Liver (tissue), 9 donors: ENCODE data around the gene ARMH3. TPM values are rescaled to one million over a fixed set of nuclear protein-coding genes. Genes with fewer than 3 reads are reported as not detected.
A peak's percentile ranks its signal among the peaks of the same experiment; 100 is the strongest.

Experiments used
- DNase-seq: peaks from one replicate; pipeline ENCODE4 v3.0.0-alpha.2; 2017; ENCODE audit warnings: low spot score
- H3K27ac ChIP-seq, 2 donors: one replicate each; pipeline ENCODE4 v1.7.0; 2013; ENCODE audit warnings: inconsistent platforms in 2 of 2, low read length in 2 of 2, control low read depth in 1 of 2, low read depth in 1 of 2, mild to moderate bottlenecking in 1 of 2
- H3K27me3 ChIP-seq, 4 donors: one replicate each; pipeline versions ENCODE4 v1.6.1 to v1.7.0; 2013; ENCODE audit warnings: low read length in 3 of 4, inconsistent platforms in 1 of 4, mild to moderate bottlenecking in 1 of 4, moderate library complexity in 1 of 4; ENCODE audit not compliant: control insufficient read depth in 4 of 4, insufficient read depth in 4 of 4
- H3K36me3 ChIP-seq, 4 donors: one replicate each; pipeline versions ENCODE4 v1.6.1 to v1.7.0; 2013; ENCODE audit warnings: low read length in 3 of 4, mild to moderate bottlenecking in 3 of 4, low read depth in 1 of 4, moderate library complexity in 1 of 4; ENCODE audit not compliant: control insufficient read depth in 4 of 4, insufficient read depth in 3 of 4
- H3K4me1 ChIP-seq, 4 donors: one replicate each; pipeline versions ENCODE4 v1.6.1 to v1.7.0; 2013; ENCODE audit warnings: low read length in 3 of 4, mild to moderate bottlenecking in 3 of 4, moderate library complexity in 1 of 4; ENCODE audit not compliant: control insufficient read depth in 4 of 4, insufficient read depth in 4 of 4
- H3K4me3 ChIP-seq, 3 donors: one replicate each; pipeline versions ENCODE4 v1.6.1 to v1.7.0; 2013; ENCODE audit warnings: low read length in 3 of 3, control low read depth in 1 of 3, low read depth in 1 of 3, mild to moderate bottlenecking in 1 of 3
- H3K9ac ChIP-seq, 2 donors: one replicate each; pipeline ENCODE4 v1.7.0; 2013; ENCODE audit warnings: low read length in 2 of 2, mild to moderate bottlenecking in 2 of 2, moderate library complexity in 2 of 2, control low read depth in 1 of 2, low read depth in 1 of 2
- H3K9me3 ChIP-seq, 4 donors: one replicate each; pipeline versions ENCODE4 v1.6.1 to v1.7.0; 2013; ENCODE audit warnings: low read length in 3 of 4; ENCODE audit not compliant: control insufficient read depth in 4 of 4
- EGR1 ChIP-seq, 2 donors: IDR thresholded peaks; 2 replicates each; pipeline ENCODE4 v1.6.1; 2016 to 2018; ENCODE audit warnings: antibody characterized with exemption in 2 of 2, low read depth in 2 of 2
- FOXA1 ChIP-seq: IDR thresholded peaks from 2 replicates; pipeline ENCODE4 v1.6.1; 2016; ENCODE audit warnings: antibody characterized with exemption
- HNF4A ChIP-seq, 2 donors: conservative IDR thresholded peaks; 2 replicates each; pipeline ENCODE4 v1.6.1; 2016; ENCODE audit warnings: antibody characterized with exemption in 2 of 2, mild to moderate bottlenecking in 2 of 2
- HNF4G ChIP-seq: IDR thresholded peaks from 2 replicates; pipeline ENCODE4 v1.6.1; 2016; ENCODE audit warnings: antibody characterized with exemption
- MAX ChIP-seq: IDR thresholded peaks from 2 replicates; pipeline ENCODE4 v1.6.1; 2016; ENCODE audit warnings: antibody characterized with exemption
- NR2F2 ChIP-seq: IDR thresholded peaks from 2 replicates; pipeline ENCODE4 v1.6.1; 2016; ENCODE audit warnings: antibody characterized with exemption
- RAD21 ChIP-seq, 2 donors: IDR thresholded peaks; 2 replicates each; pipeline ENCODE4 v1.6.1; 2016; ENCODE audit warnings: antibody characterized with exemption in 2 of 2, mild to moderate bottlenecking in 2 of 2
- RXRA ChIP-seq, 2 donors: IDR thresholded peaks; 2 replicates each; pipeline ENCODE4 v1.6.1; 2017 to 2018; ENCODE audit warnings: antibody characterized with exemption in 2 of 2, mild to moderate bottlenecking in 1 of 2
- SP1 ChIP-seq: IDR thresholded peaks from 2 replicates; pipeline ENCODE4 v1.6.1; 2018; ENCODE audit warnings: antibody characterized with exemption, mild to moderate bottlenecking
- TAF1 ChIP-seq: conservative IDR thresholded peaks from 2 replicates; pipeline ENCODE4 v1.6.1; 2016; ENCODE audit warnings: antibody characterized with exemption, mild to moderate bottlenecking
- WGBS: extraction: QIAGEN DNeasy Blood & Tissue Kit; methylation state at CpG from one replicate; pipeline ENCODE4 v1.1.7; 2013; 5-methylcytosine and 5-hydroxymethylcytosine counted together
- polyA plus RNA-seq, 2 donors: library from polyadenylated mRNA; stranded (reverse) in 1 of 2; unstranded in 1 of 2; fragments of 200-250 nt in 1 of 2; fragments of >200 nt in 1 of 2; fragmentation: Nextera tagmentation in 1 of 2; extraction: Ambion mirVana in 1 of 2; gene quantifications; one replicate each; pipeline versions ENCODE4 v1.2.1 to v1.2.3, GENCODE V29; 2013 to 2015
- total RNA-seq, 2 donors: library from RNA; depleted of rRNA; stranded (reverse); fragments of >200 nt; gene quantifications; one replicate each; pipeline ENCODE4 v1.2.3, GENCODE V29; 2014
- TF ChIP-seq, protein P1 (sequence below): IDR thresholded peaks from 2 replicates; pipeline ENCODE4 v1.6.1; 2016; ENCODE audit warnings: antibody characterized with exemption
- TF ChIP-seq, protein P2 (sequence below): IDR thresholded peaks from 2 replicates; pipeline ENCODE4 v1.6.1; 2016; ENCODE audit warnings: antibody characterized with exemption, mild to moderate bottlenecking
- TF ChIP-seq, protein P3 (sequence below): IDR thresholded peaks from 2 replicates; pipeline ENCODE4 v1.6.1; 2016; ENCODE audit warnings: antibody characterized with exemption
- TF ChIP-seq, protein P4 (sequence below): fragments of 150-350 bp; IDR thresholded peaks from 2 replicates; pipeline ENCODE4 v1.5.1; 2017; ENCODE audit warnings: improper control_type of control experiment, low read depth, low read length; ENCODE audit not compliant: missing input control
- donor health status: healthy.
- donor health status: healthy.
- donor health status: healthy.
- donor health status: healthy.
- donor health status: healthy.

ARMH3 gene
- total and polyA plus RNA-seq, 4 donors, result 5.3 to 14.9 (median 9.2) TPM

DNA sequence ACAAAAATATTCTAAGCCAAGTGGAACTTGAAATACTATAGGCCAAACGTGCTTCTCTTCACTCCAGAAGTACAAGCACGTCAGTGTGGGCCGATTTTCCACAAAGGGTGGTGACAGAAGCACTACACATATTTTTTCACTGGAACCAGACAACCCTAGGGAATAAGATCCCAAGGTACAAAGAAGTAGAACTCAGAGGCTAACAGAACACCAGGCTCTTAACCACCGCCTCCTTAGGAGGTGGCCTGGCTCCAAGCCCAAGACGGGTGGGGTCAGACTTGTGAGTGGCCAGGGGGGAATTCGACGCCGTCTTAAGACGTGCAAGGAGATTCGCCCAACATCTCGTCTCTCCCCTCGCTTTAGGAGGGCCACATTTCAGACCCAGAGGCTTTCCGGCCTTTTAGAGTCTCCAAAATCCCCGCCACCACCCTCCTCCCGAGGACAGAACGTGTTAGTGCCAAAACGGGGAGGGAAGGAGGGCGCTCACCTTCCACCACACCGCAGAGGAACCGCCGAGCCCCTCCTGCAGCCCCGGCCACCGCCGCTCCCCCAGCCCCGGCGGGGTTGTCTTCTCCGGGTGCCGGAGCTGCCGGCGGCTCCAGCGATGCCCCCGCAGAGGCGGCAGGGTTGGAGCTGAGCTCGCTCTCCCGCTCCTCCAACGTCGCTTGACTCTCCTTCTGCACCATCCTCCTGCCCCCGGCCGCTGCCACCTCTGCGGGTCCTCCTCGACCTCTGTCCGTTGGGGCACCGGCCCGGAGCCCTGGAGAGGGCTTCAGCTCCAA lies 238.4 kb downstream of the ARMH3 start:
- Histone ChIP-seq H3K4me3 (peak overlapping the region; percentile 80 to 96 (median 83)), H3K4me1 (peaks cover 9 to 39% (median 23%) of the 10 kb centered on the region in 4 donors)
- WGBS, result under 1% methylated on average over 44 of the region's 44 CpGs

DNA sequence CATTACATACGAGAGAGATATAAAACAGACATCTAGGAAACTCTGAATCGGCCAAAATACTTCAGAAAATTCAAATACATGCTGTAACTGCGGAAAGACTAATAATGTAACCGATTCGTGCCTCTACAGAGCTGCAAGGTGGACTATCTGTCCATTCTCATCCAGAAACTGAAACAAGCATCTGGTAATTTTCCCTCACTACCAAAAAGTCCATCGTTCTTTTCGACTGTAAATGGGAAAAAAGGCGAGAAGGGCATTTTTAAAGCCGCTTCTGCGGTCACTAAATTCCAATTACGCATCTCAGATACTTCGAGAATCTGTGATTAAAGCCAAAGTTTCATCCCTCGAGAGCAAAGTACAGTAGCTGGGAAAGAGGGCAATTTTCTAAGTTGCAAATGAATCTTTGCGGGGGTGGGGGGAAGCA lies 239.0 kb downstream of the ARMH3 start:
- Histone ChIP-seq H3K36me3 (peaks cover 0 to 5% (median 0%) of the 10 kb centered on the region in 4 donors), H3K4me3 (peak overlapping the region; percentile 80 to 96 (median 83)), H3K27me3 (no peaks in the 10 kb centered on the region), H3K4me1 (peaks cover 9 to 39% (median 23%) of the 10 kb centered on the region in 4 donors), H3K9me3 (no peaks in the 10 kb centered on the region), H3K27ac (peak overlapping the region; percentile 72 to 91), H3K9ac (peak overlapping the region; percentile 89 to 97)
- DNase-seq, result no peak
- under 1% methylated on average over 14 of the region's 14 CpGs for WGBS
- TF ChIP-seq, protein P1, sequence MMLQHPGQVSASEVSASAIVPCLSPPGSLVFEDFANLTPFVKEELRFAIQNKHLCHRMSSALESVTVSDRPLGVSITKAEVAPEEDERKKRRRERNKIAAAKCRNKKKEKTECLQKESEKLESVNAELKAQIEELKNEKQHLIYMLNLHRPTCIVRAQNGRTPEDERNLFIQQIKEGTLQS, result no peak
- peak; percentile 29 to 54 for TF ChIP-seq HNF4A (conservative IDR thresholded peaks at IDR 0.05)

More for the DNA sequence above, 238.4 kb downstream of the ARMH3 start:
- H3K9me3 ChIP-seq, result no peaks in the 10 kb centered on the region
- H3K36me3 ChIP-seq, result peaks cover 0 to 2% (median 0%) of the 10 kb centered on the region in 4 donors
- TF ChIP-seq, protein P2, sequence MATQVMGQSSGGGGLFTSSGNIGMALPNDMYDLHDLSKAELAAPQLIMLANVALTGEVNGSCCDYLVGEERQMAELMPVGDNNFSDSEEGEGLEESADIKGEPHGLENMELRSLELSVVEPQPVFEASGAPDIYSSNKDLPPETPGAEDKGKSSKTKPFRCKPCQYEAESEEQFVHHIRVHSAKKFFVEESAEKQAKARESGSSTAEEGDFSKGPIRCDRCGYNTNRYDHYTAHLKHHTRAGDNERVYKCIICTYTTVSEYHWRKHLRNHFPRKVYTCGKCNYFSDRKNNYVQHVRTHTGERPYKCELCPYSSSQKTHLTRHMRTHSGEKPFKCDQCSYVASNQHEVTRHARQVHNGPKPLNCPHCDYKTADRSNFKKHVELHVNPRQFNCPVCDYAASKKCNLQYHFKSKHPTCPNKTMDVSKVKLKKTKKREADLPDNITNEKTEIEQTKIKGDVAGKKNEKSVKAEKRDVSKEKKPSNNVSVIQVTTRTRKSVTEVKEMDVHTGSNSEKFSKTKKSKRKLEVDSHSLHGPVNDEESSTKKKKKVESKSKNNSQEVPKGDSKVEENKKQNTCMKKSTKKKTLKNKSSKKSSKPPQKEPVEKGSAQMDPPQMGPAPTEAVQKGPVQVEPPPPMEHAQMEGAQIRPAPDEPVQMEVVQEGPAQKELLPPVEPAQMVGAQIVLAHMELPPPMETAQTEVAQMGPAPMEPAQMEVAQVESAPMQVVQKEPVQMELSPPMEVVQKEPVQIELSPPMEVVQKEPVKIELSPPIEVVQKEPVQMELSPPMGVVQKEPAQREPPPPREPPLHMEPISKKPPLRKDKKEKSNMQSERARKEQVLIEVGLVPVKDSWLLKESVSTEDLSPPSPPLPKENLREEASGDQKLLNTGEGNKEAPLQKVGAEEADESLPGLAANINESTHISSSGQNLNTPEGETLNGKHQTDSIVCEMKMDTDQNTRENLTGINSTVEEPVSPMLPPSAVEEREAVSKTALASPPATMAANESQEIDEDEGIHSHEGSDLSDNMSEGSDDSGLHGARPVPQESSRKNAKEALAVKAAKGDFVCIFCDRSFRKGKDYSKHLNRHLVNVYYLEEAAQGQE, result peak; percentile 38
- TF ChIP-seq, protein P3, sequence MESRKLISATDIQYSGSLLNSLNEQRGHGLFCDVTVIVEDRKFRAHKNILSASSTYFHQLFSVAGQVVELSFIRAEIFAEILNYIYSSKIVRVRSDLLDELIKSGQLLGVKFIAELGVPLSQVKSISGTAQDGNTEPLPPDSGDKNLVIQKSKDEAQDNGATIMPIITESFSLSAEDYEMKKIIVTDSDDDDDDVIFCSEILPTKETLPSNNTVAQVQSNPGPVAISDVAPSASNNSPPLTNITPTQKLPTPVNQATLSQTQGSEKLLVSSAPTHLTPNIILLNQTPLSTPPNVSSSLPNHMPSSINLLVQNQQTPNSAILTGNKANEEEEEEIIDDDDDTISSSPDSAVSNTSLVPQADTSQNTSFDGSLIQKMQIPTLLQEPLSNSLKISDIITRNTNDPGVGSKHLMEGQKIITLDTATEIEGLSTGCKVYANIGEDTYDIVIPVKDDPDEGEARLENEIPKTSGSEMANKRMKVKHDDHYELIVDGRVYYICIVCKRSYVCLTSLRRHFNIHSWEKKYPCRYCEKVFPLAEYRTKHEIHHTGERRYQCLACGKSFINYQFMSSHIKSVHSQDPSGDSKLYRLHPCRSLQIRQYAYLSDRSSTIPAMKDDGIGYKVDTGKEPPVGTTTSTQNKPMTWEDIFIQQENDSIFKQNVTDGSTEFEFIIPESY, result no peak
- TF ChIP-seq RAD21 (IDR thresholded peaks at IDR 0.05) (no peak), NR2F2 (peak; percentile 15), FOXA1 (no peak)
- no peaks in the 10 kb centered on the region for H3K27me3 ChIP-seq
- H3K9ac ChIP-seq, result peak overlapping the region; percentile 89 to 97
- H3K27ac ChIP-seq, result peak overlapping the region; percentile 72 to 91
- peak; percentile 88 for DNase-seq

DNA sequence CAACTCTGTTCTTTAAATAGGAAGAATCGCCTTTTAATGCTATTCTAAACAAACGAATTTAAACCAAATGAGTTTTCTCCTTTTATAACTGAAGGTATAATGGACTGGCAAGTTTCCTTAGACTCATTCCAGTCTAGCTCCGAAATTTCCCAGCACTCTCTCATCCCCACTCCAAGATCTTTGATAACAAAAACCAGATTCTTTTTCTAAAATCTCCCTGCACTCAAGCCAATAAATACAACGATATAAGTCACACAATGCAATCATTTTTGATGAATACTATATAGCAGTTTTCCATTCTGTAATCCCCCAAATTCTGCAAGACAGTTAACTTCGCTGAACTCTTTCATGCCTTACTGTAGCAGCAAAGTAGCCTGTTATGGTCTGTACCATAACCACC lies 239.6 kb downstream of the ARMH3 start:
- 2% methylated on average over 5 of the region's 5 CpGs for WGBS
- Histone ChIP-seq H3K27ac (peak overlapping the region; percentile 72 to 91), H3K9ac (peak overlapping the region; percentile 89 to 97), H3K27me3 (no peaks in the 10 kb centered on the region), H3K4me3 (peak overlapping the region; percentile 80 to 96 (median 83)), H3K36me3 (peaks cover 0 to 5% (median 3%) of the 10 kb centered on the region in 4 donors), H3K9me3 (no peaks in the 10 kb centered on the region), H3K4me1 (peaks cover 9 to 39% (median 23%) of the 10 kb centered on the region in 4 donors)
- no peak for DNase-seq
- no peak for TF ChIP-seq HNF4G
- TF ChIP-seq HNF4A (conservative IDR thresholded peaks at IDR 0.05), result no peak
- no peak for TF ChIP-seq RAD21 (IDR thresholded peaks at IDR 0.05)
- TF ChIP-seq TAF1, result no peak
- TF ChIP-seq NR2F2, result no peak
- no peak for TF ChIP-seq RXRA (IDR thresholded peaks at IDR 0.05)
- no peak for TF ChIP-seq SP1
- no peak for TF ChIP-seq FOXA1
- TF ChIP-seq, protein P4, sequence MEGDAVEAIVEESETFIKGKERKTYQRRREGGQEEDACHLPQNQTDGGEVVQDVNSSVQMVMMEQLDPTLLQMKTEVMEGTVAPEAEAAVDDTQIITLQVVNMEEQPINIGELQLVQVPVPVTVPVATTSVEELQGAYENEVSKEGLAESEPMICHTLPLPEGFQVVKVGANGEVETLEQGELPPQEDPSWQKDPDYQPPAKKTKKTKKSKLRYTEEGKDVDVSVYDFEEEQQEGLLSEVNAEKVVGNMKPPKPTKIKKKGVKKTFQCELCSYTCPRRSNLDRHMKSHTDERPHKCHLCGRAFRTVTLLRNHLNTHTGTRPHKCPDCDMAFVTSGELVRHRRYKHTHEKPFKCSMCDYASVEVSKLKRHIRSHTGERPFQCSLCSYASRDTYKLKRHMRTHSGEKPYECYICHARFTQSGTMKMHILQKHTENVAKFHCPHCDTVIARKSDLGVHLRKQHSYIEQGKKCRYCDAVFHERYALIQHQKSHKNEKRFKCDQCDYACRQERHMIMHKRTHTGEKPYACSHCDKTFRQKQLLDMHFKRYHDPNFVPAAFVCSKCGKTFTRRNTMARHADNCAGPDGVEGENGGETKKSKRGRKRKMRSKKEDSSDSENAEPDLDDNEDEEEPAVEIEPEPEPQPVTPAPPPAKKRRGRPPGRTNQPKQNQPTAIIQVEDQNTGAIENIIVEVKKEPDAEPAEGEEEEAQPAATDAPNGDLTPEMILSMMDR, result no peak
- TF ChIP-seq, protein P1, result no peak
- TF ChIP-seq, protein P3, result no peak
- TF ChIP-seq EGR1 (IDR thresholded peaks at IDR 0.05; ENCODE audit: low read depth in 2 of 2), result no peak
- no peak for TF ChIP-seq MAX
